Type B pancreatic cell (in vitro differentiated cells): Measurements from ENCODE around the gene PYGO1. TPM values are rescaled to one million over a fixed set of nuclear protein-coding genes. Genes with fewer than 3 reads are reported as not detected.

ENCODE experiments used
- DNase-seq: peaks from one replicate; pipeline ENCODE4 v3.0.0; 2021; ENCODE audit warnings: mixed read lengths; ENCODE audit not compliant: unreplicated experiment; ENCODE audit errors: extremely low spot score
- H3K27ac Mint-ChIP-seq: 2 replicates; pipeline ENCODE4 v1.8.0; 2021; ENCODE audit warnings: mild to moderate bottlenecking, mixed read lengths
- H3K27me3 Mint-ChIP-seq: 2 replicates; pipeline ENCODE4 v1.8.0; 2021; ENCODE audit warnings: mixed read lengths
- H3K36me3 Mint-ChIP-seq: 2 replicates; pipeline ENCODE4 v1.8.0; 2021; ENCODE audit warnings: mixed read lengths
- H3K4me1 Mint-ChIP-seq: one replicate; pipeline ENCODE4 v1.8.0; 2021; ENCODE audit warnings: mixed read lengths; ENCODE audit not compliant: unreplicated experiment
- H3K4me3 Mint-ChIP-seq: 2 replicates; pipeline ENCODE4 v1.8.0; 2021; ENCODE audit warnings: mild to moderate bottlenecking, mixed read lengths
- H3K9me3 Mint-ChIP-seq: 2 replicates; pipeline ENCODE4 v1.8.0; 2021; ENCODE audit warnings: mixed read lengths
- CTCF ChIP-seq: fragments of 200-600 bp; sonication (generic); conservative IDR thresholded peaks from 2 replicates; pipeline ENCODE4 v1.5.0; 2021; ENCODE audit warnings: antibody characterized with exemption, mild to moderate bottlenecking
- total RNA-seq: library from RNA; stranded (reverse); gene quantifications from 2 replicates; pipeline ENCODE4 v1.2.1, GENCODE V29; 2021; ENCODE audit warnings: low replicate concordance

PYGO1 gene
- total RNA-seq, 1 donor from 2014 or later = 29.0 TPM

GRCh38 chr15:55528812-55529211 is 59.3 kb downstream of the PYGO1 start:
- DNase-seq = no peak
- H3K27me3 Mint-ChIP-seq = no peaks in the 10 kb centered on the region
- TF ChIP-seq CTCF = no peak
- H3K9me3 Mint-ChIP-seq = peaks cover 4% of the 10 kb centered on the region
- no peak overlapping the region for H3K27ac Mint-ChIP-seq
- peaks cover 5% of the 10 kb centered on the region for H3K4me1 Mint-ChIP-seq
- no peak overlapping the region for H3K4me3 Mint-ChIP-seq
- no peaks in the 10 kb centered on the region for H3K36me3 Mint-ChIP-seq

GRCh38 chr15:55527150-55527549 is 61.0 kb downstream of the PYGO1 start:
- no peaks in the 10 kb centered on the region for H3K36me3 Mint-ChIP-seq
- DNase-seq = no peak
- peaks cover 4% of the 10 kb centered on the region for H3K9me3 Mint-ChIP-seq
- TF ChIP-seq CTCF = no peak
- peaks cover 5% of the 10 kb centered on the region for H3K4me1 Mint-ChIP-seq
- no peak overlapping the region for H3K27ac Mint-ChIP-seq
- H3K4me3 Mint-ChIP-seq = no peak overlapping the region
- H3K27me3 Mint-ChIP-seq = no peaks in the 10 kb centered on the region

- no peak overlapping the region for H3K4me3 Mint-ChIP-seq
- H3K4me1 Mint-ChIP-seq = peaks cover 5% of the 10 kb centered on the region
- peaks cover 4% of the 10 kb centered on the region for H3K9me3 Mint-ChIP-seq
- TF ChIP-seq CTCF = peak; percentile 72
- H3K27ac Mint-ChIP-seq = no peak overlapping the region
- no peaks in the 10 kb centered on the region for H3K27me3 Mint-ChIP-seq
- DNase-seq = no peak
- H3K36me3 Mint-ChIP-seq = no peaks in the 10 kb centered on the region
These were observed 61.5 kb downstream of the PYGO1 start for GRCh38 chr15:55526559-55527036.

GRCh38 chr15:55522742-55523450 is 65.2 kb downstream of the PYGO1 start:
- DNase-seq = no peak
- Mint-ChIP-seq H3K4me3 (no peak overlapping the region), H3K36me3 (no peaks in the 10 kb centered on the region), H3K27me3 (no peaks in the 10 kb centered on the region), H3K4me1 (no peaks in the 10 kb centered on the region), H3K9me3 (peaks cover 4% of the 10 kb centered on the region), H3K27ac (no peak overlapping the region)
- TF ChIP-seq CTCF = no peak

DNA sequence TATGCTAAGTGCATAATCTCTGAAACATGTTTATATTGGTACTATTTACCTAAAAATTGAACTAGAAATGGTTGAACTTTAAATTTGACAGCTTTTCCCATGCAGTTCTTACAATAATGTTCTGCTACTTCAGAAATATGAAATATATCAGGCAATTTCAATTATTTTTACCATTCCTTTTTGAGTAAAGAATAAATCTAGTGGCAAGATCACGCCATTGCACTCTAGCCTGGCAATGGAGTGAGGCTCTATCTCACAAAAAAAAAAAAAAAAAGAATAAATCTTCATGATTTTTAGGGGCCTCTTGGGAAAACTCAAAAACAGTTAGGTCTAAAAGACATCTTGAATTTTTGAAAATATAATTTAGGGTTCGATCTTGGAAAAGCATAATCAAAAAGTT is 69.5 kb downstream of the PYGO1 start:
- peak; percentile 70 for TF ChIP-seq CTCF
- no peaks in the 10 kb centered on the region for H3K4me1 Mint-ChIP-seq
- H3K9me3 Mint-ChIP-seq = no peaks in the 10 kb centered on the region
- H3K4me3 Mint-ChIP-seq = no peak overlapping the region
- no peak for DNase-seq
- H3K36me3 Mint-ChIP-seq = no peaks in the 10 kb centered on the region
- H3K27ac Mint-ChIP-seq = no peak overlapping the region
- no peaks in the 10 kb centered on the region for H3K27me3 Mint-ChIP-seq
